ENCODE measurements around the gene KCTD16.

GRCh38 chr5:144370273-144370672, 199.6 kb downstream of the KCTD16 start:
- no peak for TF ChIP-seq ZNF10 (tag by site-specific recombination; IDR thresholded peaks at IDR 0.05)
- no peak for TF ChIP-seq CTCF (tag by site-specific recombination; IDR thresholded peaks at IDR 0.05)
- no peak for TF ChIP-seq TCF7L2 (IDR thresholded peaks at IDR 0.05; ENCODE audit: borderline replicate concordance, low read depth, low read length)
